SK-N-MC (cell line): ENCODE data around the gene OTOS.

Experiments
- DNase-seq: peaks from one replicate; pipeline ENCODE4 v3.0.0-alpha.2; 2011; ENCODE audit warnings: low read depth, low spot score
- H3K27ac ChIP-seq: fragments of 200-600 bp; sonication (generic); 2 replicates; pipeline ENCODE4 v1.5.1; 2016; ENCODE audit warnings: mixed run types
- H3K36me3 ChIP-seq: fragments of 200-600 bp; sonication (generic); 2 replicates; pipeline ENCODE4 v1.6.1; 2017; ENCODE audit warnings: antibody characterized with exemption, low read length, mixed read lengths; ENCODE audit not compliant: insufficient read depth
- H3K4me3 ChIP-seq: fragments of 200-600 bp; sonication (generic); 2 replicates; pipeline ENCODE4 v1.5.1; 2016
- H3K9ac ChIP-seq: fragments of 200-600 bp; sonication (generic); 2 replicates; pipeline ENCODE4 v1.8.0; 2017; ENCODE audit warnings: mixed run types, mixed read lengths; ENCODE audit not compliant: insufficient read length
- H3K9me3 ChIP-seq: fragments of 200-600 bp; sonication (generic); 2 replicates; pipeline ENCODE4 v1.6.1; 2017; ENCODE audit warnings: low read depth, mild to moderate bottlenecking, antibody characterized with exemption, low read length, moderate library complexity, mixed read lengths
- EZH2 ChIP-seq: fragments of 200-600 bp; sonication (generic); IDR thresholded peaks from one replicate; pipeline ENCODE4 v1.6.1; 2017; ENCODE audit warnings: antibody characterized with exemption
- FOXP2 ChIP-seq: optimal IDR thresholded peaks from 2 replicates; pipeline ENCODE3; 2011; ENCODE audit warnings: mild to moderate bottlenecking, moderate library complexity; ENCODE audit not compliant: insufficient read depth; ENCODE audit errors: extremely low read length, control extremely low read depth
- POLR2AphosphoS5 ChIP-seq: IDR thresholded peaks from 2 replicates; pipeline ENCODE4 v1.6.1; 2012; ENCODE audit warnings: mild to moderate bottlenecking, low read depth, low read length, borderline replicate concordance

OTOS gene

GRCh38 chr2:240140511-240140910 lies at the start of gene OTOS:
TSS of gene OTOS (minus strand) at chr2:240140658. CDS start at chr2:240140326, 332 bp downstream.
- Histone ChIP-seq H3K36me3 (no peaks in the 10 kb centered on the region), H3K9me3 (no peaks in the 10 kb centered on the region), H3K9ac (no peak within 1 kb of the TSS), H3K27ac (no peak within 1 kb of the TSS), H3K4me3 (no peak within 1 kb of the TSS)
- DNase-seq, result no peak
- TF ChIP-seq POLR2AphosphoS5, result no peak
- TF ChIP-seq EZH2, result no peak
- TF ChIP-seq FOXP2, result no peak

DNA sequence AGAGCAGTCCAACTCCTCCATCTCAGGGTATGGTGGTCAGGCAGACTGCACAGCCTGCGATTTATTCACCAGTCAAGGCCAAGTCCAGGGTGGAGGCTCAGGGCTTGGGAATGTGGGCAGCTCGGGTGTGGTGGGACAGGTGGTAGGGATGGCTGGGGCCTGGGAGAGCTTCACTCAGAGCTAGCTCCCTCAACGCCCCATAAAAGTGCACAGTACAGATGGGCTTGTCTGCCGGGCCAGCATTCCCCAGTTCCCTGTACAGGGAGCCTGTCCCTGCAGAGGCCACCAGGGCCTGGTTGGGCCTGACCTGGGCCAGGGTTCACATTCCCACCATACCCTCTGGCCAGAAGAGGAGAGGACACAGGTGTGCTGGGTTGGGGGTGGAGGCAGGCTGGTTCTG lies 49.2 kb upstream of the OTOS start:
- Histone ChIP-seq H3K9me3 (no peaks in the 10 kb centered on the region), H3K4me3 (no peak overlapping the region), H3K36me3 (no peaks in the 10 kb centered on the region), H3K27ac (no peak overlapping the region), H3K9ac (no peak overlapping the region)
- DNase-seq, result no peak
- no peak for TF ChIP-seq FOXP2
- no peak for TF ChIP-seq POLR2AphosphoS5

GRCh38 chr2:240187989-240188590 lies 47.6 kb upstream of the OTOS start:
- no peak overlapping the region for H3K9ac ChIP-seq
- TF ChIP-seq EZH2 (no peak), POLR2AphosphoS5 (no peak), FOXP2 (no peak)
- no peak overlapping the region for H3K27ac ChIP-seq
- no peak overlapping the region for H3K4me3 ChIP-seq
- H3K9me3 ChIP-seq, result no peaks in the 10 kb centered on the region
- no peaks in the 10 kb centered on the region for H3K36me3 ChIP-seq
- DNase-seq, result no peak

GRCh38 chr2:240186191-240186725 lies 45.8 kb upstream of the OTOS start:
- no peaks in the 10 kb centered on the region for H3K36me3 ChIP-seq
- no peaks in the 10 kb centered on the region for H3K9me3 ChIP-seq
- no peak overlapping the region for H3K4me3 ChIP-seq
- TF ChIP-seq POLR2AphosphoS5, result no peak
- no peak for TF ChIP-seq EZH2
- no peak for TF ChIP-seq FOXP2
- no peak for DNase-seq
- no peak overlapping the region for H3K27ac ChIP-seq
- H3K9ac ChIP-seq, result no peak overlapping the region

GRCh38 chr2:240184656-240185055 lies 44.2 kb upstream of the OTOS start:
- no peak overlapping the region for H3K27ac ChIP-seq
- no peak overlapping the region for H3K9ac ChIP-seq
- no peaks in the 10 kb centered on the region for H3K36me3 ChIP-seq
- no peak overlapping the region for H3K4me3 ChIP-seq
- H3K9me3 ChIP-seq, result no peaks in the 10 kb centered on the region
- no peak for DNase-seq
- TF ChIP-seq POLR2AphosphoS5 (no peak), FOXP2 (no peak), EZH2 (no peak)

- Histone ChIP-seq H3K4me3 (no peak overlapping the region), H3K36me3 (no peaks in the 10 kb centered on the region), H3K27ac (no peak overlapping the region), H3K9me3 (no peaks in the 10 kb centered on the region), H3K9ac (no peak overlapping the region)
- DNase-seq, result no peak
- TF ChIP-seq FOXP2 (no peak), EZH2 (no peak), POLR2AphosphoS5 (no peak)
Measured at GRCh38 chr2:240183875-240184590, 43.6 kb upstream of the OTOS start.

- H3K9ac ChIP-seq, result no peak overlapping the region
- H3K36me3 ChIP-seq, result no peaks in the 10 kb centered on the region
- TF ChIP-seq POLR2AphosphoS5 (no peak), EZH2 (no peak), FOXP2 (no peak)
- no peak overlapping the region for H3K27ac ChIP-seq
- DNase-seq, result no peak
- no peak overlapping the region for H3K4me3 ChIP-seq
- no peaks in the 10 kb centered on the region for H3K9me3 ChIP-seq
Measured at GRCh38 chr2:240183006-240183874, 42.8 kb upstream of the OTOS start.

- Histone ChIP-seq H3K4me3 (no peak overlapping the region), H3K27ac (no peak overlapping the region), H3K9me3 (no peaks in the 10 kb centered on the region), H3K9ac (no peak overlapping the region), H3K36me3 (no peaks in the 10 kb centered on the region)
- TF ChIP-seq EZH2, result no peak
- no peak for TF ChIP-seq POLR2AphosphoS5
- TF ChIP-seq FOXP2, result no peak
- DNase-seq, result no peak
Measured at GRCh38 chr2:240182476-240182875, 42.0 kb upstream of the OTOS start.
